SU-DHL-6 (cell line): ENCODE data around the gene VWA8.

Source experiments
- H2AFZ ChIP-seq: fragments of 200-600 bp; sonication (generic); 2 replicates; pipeline ENCODE4 v1.6.1; 2014; ENCODE audit warnings: low read depth, mild to moderate bottlenecking, moderate library complexity, mixed read lengths, antibody characterized with exemption, low read length; ENCODE audit not compliant: severe bottlenecking
- H3F3A ChIP-seq: fragments of 200-600 bp; shearing (Covaris generic); 2 replicates; pipeline ENCODE4 v1.6.0; 2016; ENCODE audit warnings: antibody characterized with exemption, mild to moderate bottlenecking; ENCODE audit not compliant: insufficient read depth
- H3K27ac ChIP-seq: fragments of 200-600 bp; sonication (generic); 2 replicates; pipeline ENCODE4 v1.5.1; 2016; ENCODE audit warnings: low read depth, mild to moderate bottlenecking, low read length, moderate library complexity, mixed read lengths
- H3K27me3 ChIP-seq: fragments of 200-600 bp; sonication (generic), shearing (Covaris generic); 2 replicates; pipeline ENCODE4 v1.6.0; 2014; ENCODE audit warnings: mild to moderate bottlenecking, low read length
- H3K36me3 ChIP-seq: fragments of 200-600 bp; sonication (generic); 2 replicates; pipeline ENCODE4 v1.6.1; 2014; ENCODE audit warnings: mild to moderate bottlenecking, low read length, mixed read lengths
- H3K4me2 ChIP-seq: fragments of 300-600, 200-600 bp; shearing (Covaris generic), sonication (generic); 2 replicates; pipeline ENCODE4 v1.6.0; 2014; ENCODE audit warnings: low read length, low read depth, mild to moderate bottlenecking; ENCODE audit not compliant: poor library complexity, severe bottlenecking
- H3K4me3 ChIP-seq: fragments of 200-600 bp; sonication (generic); 2 replicates; pipeline ENCODE4 v1.5.1; 2014; ENCODE audit warnings: antibody characterized with exemption, low read length, mild to moderate bottlenecking, mixed read lengths; ENCODE audit not compliant: insufficient read depth, poor library complexity, severe bottlenecking
- H3K79me2 ChIP-seq: fragments of 200-600 bp; sonication (generic); 2 replicates; pipeline ENCODE4 v1.6.1; 2014; ENCODE audit warnings: mild to moderate bottlenecking, low read length, moderate library complexity; ENCODE audit not compliant: insufficient read depth
- H3K9ac ChIP-seq: fragments of 200-600 bp; sonication (generic); 2 replicates; pipeline ENCODE4 v1.7.0; 2014; ENCODE audit warnings: mild to moderate bottlenecking, low read length
- H3K9me2 ChIP-seq: fragments of 200-600 bp; sonication (generic); replicated peaks from 2 replicates; pipeline ENCODE4 v1.6.1; 2014; ENCODE audit warnings: low read length; ENCODE audit not compliant: insufficient read depth
- H3K9me3 ChIP-seq: fragments of 200-600 bp; sonication (generic); 2 replicates; pipeline ENCODE4 v1.6.1; 2014; ENCODE audit warnings: low read length, mixed read lengths; ENCODE audit not compliant: insufficient read depth
- H4K20me1 ChIP-seq: fragments of 200-600 bp; sonication (generic); 2 replicates; pipeline ENCODE4 v1.6.1; 2014; ENCODE audit warnings: low read depth, mild to moderate bottlenecking, antibody characterized with exemption, low read length, moderate library complexity, mixed read lengths
- CTCF ChIP-seq: fragments of 200-600 bp; sonication (generic); IDR thresholded peaks from one replicate; pipeline ENCODE4 v1.5.1; 2017; ENCODE audit warnings: antibody characterized with exemption, mild to moderate bottlenecking, low read length, moderate library complexity; ENCODE audit not compliant: insufficient read depth, poor library complexity, severe bottlenecking
- EZH2phosphoT487 ChIP-seq: fragments of 200-600 bp; sonication (generic), shearing (Covaris generic); conservative IDR thresholded peaks from 2 replicates; pipeline ENCODE4 v1.6.1; 2018; ENCODE audit warnings: mild to moderate bottlenecking, antibody characterized with exemption, low read length, moderate library complexity, mixed read lengths

VWA8 gene

GRCh38 chr13:41767801-41768200 lies 193.1 kb downstream of the VWA8 start:
- Histone ChIP-seq H3K79me2 (no peaks in the 10 kb centered on the region), H2AFZ (no peak overlapping the region), H3K36me3 (no peaks in the 10 kb centered on the region), H3K9ac (no peak overlapping the region), H3K27me3 (no peaks in the 10 kb centered on the region), H3K4me2 (no peak overlapping the region), H3K4me3 (no peak overlapping the region), H3K9me3 (no peaks in the 10 kb centered on the region), H3K9me2 (no peaks in the 10 kb centered on the region), H4K20me1 (no peaks in the 10 kb centered on the region), H3F3A (no peaks in the 10 kb centered on the region), H3K27ac (no peak overlapping the region)
- TF ChIP-seq CTCF (no peak), EZH2phosphoT487 (no peak)

- Histone ChIP-seq H3K9me2 (no peaks in the 10 kb centered on the region), H3K9ac (no peak overlapping the region), H3K36me3 (no peaks in the 10 kb centered on the region), H3K27ac (no peak overlapping the region), H3K4me3 (no peak overlapping the region), H4K20me1 (no peaks in the 10 kb centered on the region), H3K79me2 (no peaks in the 10 kb centered on the region), H3K9me3 (no peaks in the 10 kb centered on the region), H2AFZ (no peak overlapping the region), H3K27me3 (no peaks in the 10 kb centered on the region), H3K4me2 (no peak overlapping the region), H3F3A (no peaks in the 10 kb centered on the region)
- TF ChIP-seq EZH2phosphoT487 (no peak), CTCF (no peak)
Observed at GRCh38 chr13:41766439-41766838, 194.5 kb downstream of the VWA8 start.

GRCh38 chr13:41765813-41766212 lies 195.1 kb downstream of the VWA8 start:
- Histone ChIP-seq H4K20me1 (no peaks in the 10 kb centered on the region), H3K9ac (no peak overlapping the region), H3F3A (no peaks in the 10 kb centered on the region), H3K27ac (no peak overlapping the region), H3K4me2 (no peak overlapping the region), H2AFZ (no peak overlapping the region), H3K9me2 (no peaks in the 10 kb centered on the region), H3K27me3 (no peaks in the 10 kb centered on the region), H3K9me3 (no peaks in the 10 kb centered on the region), H3K36me3 (no peaks in the 10 kb centered on the region), H3K4me3 (no peak overlapping the region), H3K79me2 (no peaks in the 10 kb centered on the region)
- no peak for TF ChIP-seq CTCF
- TF ChIP-seq EZH2phosphoT487 = no peak
